Right kidney (tissue), 1 donor: ENCODE results near the gene MTMR10.

ENCODE experiments used
- DNase-seq: peaks from one replicate; pipeline ENCODE4 v3.0.0-alpha.2; 2016

The MTMR10 gene

DNA sequence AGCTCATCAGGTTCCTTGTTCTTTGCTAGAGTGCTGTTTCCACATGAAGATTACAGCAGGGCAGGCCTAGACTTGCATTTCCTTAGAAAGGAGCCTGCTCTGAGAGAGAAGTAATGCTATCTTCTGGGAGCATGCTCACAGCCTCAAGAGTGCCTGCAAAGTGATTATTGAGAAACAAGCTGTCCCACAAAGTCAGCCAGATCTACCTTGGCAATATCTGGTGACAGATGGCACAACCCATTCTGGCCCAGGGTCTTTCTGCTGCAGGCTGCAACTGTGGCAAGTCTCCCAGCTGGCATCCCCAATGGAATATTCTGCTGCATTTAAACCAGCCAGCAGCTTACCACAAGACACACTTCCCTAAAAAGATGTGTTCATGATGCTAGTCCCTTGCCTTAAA is 29.3 kb downstream of the MTMR10 start:
- no peak for DNase-seq

DNA sequence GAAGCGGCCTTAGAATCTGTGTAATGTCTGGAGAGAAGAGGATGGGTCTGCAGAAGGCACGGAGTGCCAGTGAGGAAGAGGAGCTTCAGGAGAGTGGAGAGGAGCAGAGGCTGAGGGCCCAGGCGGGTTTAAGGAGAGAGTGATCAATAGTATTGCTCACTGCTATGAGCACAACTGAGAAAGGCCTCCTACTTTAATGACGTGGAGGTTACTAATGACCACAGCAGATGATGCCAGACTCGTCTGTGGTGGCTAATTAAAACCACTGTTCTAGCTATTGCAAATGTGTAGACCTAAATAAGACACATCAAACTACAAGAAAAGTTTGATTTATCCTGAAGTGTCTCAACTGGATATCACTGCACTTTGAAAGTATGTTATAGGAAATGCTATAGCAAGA is 33.2 kb downstream of the MTMR10 start:
- no peak for DNase-seq

DNA sequence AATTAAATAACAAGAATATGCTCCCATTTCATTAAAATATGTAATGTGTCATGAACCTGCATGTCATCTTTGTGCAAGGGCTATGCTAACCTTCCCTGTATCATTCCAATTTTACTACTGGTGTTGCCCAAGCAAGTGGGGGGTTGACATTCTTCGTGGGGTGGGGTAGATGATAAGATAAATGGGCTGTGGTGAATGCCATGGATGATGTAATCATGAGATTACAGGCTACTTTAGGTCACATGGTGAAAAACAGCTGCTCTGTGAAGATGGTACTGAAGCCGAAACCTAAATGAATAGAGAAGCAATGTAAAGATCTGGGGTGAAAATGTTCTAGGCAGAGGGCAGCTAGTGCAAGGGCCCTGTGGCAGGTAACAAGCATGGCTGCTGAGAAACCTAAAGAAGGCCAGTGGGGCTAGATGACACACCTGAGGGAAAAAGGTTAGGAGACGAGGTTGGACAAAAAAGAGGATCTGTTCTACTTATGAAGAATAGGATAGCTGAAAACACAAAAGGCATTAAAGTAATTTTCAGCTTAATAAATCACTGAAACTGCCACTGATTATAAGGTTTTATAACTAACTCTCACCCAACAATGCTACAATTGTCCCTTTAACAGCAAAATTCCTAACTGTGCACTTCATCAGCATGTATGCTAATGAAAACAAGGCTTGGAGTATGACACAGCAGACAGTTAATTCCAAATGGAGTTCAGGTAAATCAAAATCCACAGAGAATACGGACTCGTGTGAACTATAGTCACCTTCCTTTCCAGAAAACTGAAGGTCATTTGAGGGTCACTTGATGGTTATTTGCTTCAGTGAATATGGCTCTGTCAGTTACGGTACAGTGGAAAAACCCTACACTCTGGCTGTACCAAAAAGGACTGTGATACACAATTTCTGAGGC is 35.0 kb downstream of the MTMR10 start:
- DNase-seq, result no peak

DNA sequence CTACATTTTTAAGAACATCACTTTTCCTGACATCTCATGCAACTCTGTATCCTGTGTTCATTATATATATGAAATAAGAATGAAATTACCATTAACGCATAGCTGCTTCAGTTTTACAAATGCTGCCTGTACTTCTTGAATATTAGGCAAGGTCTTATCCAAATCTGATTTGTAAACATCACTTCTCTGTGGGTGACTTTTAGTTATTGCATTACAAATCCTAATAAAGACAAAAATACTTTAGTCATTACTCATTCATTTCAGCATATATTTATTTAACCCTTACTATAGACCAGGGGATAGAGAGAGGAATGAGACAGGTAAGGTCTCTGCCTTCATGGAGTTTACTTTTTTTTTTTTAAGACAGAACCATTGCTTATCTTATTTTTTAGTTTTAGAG is 36.8 kb downstream of the MTMR10 start:
- no peak for DNase-seq

DNA sequence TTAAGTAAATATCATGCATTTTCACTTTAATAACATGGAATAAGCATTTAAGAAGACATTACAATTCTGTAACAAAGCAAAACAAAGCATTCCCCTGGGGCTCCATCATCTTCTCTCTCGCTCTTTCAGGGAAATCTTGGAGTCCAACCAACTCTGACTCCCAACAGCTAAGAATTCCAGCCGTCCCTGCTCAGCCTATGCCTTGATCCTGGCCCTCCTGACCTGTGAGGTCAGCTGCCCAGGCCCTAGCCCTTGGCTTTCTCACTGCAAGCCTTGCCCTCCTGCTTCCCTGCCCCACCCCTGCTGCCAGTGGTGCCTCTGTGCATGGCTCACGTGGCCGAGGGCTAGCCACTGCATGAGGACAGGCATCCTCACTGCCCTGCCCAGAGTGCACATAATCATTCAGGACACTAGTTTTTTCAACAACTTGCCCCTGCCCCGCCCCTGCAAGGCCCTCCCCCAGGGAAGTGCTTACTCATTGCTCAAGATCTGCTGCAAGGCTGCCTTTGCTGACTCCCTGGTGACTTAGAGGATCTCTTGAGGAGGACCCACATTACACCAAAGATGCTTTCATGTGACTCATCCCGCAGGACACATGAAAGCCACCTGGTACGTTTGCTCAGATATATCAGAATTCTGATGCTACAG is 37.6 kb downstream of the MTMR10 start:
- no peak for DNase-seq

DNA sequence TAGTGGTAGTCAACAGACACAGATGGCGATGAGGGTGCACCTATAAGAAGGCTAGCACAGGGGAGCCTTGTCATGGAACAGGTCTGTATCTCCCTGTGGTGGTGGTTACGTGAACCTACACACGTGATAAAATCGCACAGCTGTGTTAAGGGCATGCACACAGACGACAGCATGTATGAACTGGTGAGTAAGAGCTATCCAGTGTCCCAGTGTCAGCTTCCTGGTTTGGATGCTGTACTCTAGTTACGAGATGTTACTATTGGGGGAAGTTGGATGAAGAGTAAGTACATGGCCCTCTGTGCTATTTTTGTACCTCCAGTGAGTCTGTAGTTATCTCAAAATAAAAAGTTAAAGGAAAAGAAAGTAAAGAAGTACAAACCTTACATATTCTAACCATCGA is 38.2 kb downstream of the MTMR10 start:
- DNase-seq, result no peak

DNA sequence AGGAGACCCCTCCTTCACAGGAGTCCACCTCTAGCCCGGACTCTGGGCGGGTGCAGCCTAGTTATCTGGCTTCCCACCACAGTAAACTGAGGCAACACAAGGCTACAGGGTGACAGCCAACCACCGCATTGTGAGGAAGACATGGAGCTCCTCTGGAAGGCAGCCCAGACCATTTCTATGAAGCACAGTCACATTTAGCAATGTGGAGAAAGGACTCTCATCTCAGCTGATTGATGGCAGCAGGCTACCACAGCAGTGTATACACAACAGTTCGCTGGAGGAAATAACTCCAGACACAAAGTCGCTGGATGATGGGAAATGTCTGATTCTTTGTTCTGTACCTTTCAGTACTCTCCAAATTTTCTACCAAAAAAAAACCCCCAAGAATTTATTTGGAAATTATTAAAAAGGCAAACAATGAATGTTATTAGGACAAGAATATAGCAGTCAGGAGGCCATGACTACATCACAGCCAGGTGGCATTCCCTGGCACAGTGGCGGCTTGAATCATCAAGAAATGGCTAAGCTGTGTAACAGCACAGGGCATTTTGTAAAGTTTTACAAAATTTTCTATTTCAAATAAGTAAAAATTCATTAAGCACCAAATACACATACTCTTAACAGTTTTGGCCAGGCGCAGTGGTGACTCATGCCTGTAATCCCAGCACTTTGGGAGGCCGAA is 47.6 kb downstream of the MTMR10 start:
- DNase-seq, result no peak

DNA sequence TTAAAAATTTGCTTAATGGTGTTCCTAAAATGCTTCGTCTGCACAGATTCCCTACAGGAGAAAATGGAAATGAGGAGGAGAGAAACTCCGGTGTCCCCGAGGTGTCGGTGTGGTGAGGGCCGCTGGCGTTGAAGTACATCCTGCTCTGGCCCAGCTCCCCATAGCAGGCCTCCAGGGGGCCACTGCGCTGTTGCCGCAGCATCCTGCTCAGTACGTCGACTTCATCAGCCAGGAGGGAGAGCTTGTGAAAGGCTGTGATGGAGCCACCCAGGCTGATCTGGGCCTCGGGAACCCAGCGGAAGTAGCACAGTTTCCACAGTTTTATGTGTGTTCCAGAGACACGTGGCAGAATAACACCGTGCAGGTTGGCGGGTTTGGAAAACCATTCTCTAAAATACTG is 49.9 kb downstream of the MTMR10 start:
- no peak for DNase-seq

DNA sequence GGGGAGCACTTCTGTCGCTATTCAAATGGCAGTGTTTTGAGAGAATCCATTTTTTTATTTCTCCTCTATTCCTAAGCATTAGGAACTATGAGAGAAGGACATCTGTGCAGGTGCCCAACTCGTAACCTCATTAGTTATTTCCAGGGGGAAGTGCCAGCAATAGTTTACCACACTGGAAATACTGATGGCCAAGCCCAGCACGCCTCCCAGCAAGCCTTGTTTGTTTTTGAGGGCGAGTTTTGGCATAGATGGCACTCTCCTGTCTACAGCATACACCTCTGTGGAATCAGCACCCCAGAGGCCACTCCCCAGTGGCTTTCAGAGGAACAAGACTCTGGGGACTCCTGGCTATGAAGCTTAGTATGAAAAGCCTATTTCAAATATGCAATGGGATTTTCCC is 51.1 kb downstream of the MTMR10 start:
- DNase-seq, result no peak

DNA sequence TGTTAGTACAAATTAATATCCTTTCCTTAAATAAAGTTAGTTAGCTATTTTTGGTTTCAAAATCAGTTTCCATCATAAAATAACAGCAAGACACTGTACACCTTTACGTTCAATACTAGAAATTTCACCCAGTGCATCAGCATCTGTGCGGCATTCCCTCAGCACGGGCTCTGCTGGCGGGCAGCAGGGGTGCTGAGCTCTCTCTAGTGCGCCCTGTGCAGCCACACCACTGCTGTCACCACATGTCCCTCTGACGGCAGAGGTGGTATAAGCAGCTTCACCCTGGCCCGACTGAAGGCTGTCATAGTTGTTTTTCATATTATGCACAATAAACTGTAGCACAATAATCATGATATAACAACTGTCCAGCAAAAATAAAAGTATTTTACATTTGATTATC is 52.3 kb downstream of the MTMR10 start:
- no peak for DNase-seq

DNA sequence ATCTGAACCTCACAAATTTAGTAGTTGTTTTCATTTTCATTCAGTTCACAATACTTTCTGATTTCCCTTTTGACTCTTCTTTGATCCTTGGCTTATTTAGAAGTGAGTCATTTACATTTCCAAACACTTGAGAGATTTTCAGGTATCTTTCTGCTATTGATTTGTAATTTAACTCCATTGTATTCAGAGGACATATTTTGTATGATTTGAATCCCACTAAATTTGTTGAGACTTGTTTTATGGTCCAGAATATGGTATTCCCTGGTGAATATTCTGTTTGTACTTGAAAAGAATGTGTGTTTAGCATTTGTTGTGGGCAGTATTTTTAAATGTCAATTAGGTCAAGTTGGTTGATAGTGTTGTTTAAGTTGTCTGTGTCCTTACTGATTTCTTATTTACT is 58.1 kb downstream of the MTMR10 start:
- DNase-seq, result no peak

DNA sequence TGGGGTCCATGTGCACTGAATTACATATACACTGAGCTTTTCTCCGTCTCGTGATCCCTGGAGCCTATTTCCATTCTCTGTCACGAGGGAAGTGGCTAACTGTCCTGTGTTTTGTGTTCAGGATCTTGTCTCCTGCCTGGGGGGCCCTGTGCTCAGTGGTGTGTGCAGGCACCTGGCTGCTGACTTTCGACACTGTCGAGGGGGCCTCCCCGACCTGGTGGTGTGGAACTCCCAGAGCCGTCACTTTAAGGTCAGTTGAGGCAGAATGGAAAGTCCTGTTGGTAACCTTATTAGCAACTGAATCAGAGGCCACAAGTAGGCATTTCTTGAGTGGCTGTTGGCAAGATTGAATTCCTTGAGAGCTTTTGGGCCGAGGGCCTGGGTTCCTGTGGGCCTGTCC is 61.0 kb downstream of the MTMR10 start:
- DNase-seq, result no peak

DNA sequence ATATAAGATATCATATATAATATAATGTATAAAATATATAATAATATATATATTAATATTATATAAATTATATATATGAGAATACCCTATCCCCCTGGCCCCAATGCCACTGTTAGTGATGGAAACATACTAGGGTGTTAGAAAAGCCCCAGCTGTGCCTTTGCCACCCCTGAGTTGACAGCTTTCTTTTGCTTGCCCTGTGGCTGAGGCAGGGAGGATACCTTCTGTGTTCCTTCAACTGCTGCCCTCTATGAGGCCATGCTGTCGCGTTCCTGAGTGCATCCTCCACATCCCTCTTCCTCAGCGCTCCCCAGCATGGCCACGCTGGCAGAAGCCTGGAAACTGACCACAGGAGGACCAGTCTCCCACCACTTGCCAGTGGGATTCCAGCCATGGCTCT is 61.4 kb downstream of the MTMR10 start:
- no peak for DNase-seq

DNA sequence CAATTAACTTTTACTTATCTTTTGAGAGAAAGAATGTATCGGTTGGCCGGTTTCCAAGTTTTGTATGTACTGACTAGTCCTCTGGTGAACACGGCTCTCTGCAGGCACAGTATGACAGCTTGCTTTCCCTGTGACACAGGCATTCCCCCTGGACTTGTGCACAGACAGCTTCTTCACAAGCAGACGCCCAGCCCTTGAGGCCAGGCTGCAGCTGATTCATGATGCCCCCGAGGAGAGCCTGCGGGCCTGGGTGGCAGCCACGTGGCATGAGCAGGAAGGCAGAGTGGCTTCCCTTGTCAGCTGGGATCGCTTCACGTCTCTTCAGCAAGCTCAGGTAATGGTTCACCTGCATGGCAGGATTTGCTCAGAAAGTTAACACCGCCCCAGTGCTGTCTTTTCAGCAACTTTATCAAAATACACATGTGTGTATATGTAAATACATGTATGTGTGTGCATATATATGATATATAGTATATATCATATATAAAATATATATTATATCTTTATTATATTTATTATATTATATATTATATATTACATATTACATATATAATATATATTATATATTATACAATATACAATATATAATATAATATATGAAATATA is 62.3 kb downstream of the MTMR10 start:
- no peak for DNase-seq

DNA sequence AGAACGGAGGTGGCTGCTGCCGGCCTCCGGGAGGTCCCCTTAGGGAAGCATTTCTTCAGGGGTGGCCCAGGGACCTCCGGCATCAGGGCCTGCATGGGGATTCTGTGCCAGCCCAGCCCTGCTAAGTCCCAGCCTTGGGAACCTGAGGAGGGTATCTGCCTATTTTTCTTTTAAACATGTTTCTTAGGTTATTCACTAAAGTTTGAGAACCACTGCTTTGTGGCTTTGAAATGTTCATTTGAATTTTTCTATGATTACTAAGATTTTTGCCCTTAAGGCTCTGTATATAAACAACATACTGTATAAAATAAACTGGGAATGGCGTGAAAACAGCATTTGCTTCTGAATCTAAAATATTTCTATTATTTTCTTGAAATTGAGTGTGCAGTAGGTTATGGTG is 63.4 kb downstream of the MTMR10 start:
- no peak for DNase-seq

DNA sequence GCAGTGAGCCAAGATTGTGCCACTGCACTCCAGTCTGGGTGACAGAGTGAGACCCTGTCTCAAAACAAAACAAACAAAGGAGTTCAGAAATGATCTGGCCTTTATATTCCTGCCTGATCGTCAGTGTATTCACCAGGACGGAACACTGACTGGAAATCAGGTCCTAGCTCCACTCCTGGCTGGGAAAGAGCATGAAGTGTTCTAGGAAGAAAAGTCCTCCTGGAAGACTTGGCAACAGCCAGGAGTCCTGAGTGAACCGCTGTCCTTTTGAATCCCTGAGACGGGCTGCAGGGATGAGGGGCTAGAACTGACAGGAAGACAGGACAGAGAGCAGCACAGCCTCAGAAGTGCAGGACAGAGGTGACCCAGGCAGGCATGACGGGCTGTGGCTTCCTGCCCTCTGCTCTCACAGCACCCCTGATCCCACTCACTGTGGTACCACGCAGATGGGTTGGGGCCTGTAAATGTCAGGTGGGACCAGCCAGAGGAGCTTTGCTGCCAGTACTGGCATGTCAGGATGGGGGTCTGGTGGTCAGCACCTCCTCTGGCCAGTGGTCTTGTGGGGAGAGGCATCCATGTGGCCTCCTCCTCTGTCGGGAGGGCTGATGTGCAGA is 64.2 kb downstream of the MTMR10 start:
- no peak for DNase-seq

DNA sequence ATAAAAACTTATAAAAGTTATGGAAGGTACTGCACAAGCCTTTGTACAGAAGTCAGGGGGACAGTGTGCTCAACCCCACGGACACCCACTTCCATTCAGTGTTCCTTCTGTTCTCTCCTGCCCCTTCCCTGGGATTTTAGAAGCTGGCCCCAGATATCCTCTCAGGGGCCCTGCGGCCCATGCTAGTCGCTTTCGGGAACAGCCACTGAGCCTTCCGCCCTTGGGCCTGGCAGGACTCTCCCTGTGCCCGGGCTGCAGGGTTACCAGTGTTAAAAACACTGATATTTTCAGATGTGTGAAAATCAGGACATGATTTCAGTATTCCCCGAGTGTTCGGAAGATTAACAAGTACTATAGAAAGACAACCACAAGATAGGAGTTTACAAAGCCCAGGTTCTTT is 65.3 kb downstream of the MTMR10 start:
- DNase-seq, result no peak

DNA sequence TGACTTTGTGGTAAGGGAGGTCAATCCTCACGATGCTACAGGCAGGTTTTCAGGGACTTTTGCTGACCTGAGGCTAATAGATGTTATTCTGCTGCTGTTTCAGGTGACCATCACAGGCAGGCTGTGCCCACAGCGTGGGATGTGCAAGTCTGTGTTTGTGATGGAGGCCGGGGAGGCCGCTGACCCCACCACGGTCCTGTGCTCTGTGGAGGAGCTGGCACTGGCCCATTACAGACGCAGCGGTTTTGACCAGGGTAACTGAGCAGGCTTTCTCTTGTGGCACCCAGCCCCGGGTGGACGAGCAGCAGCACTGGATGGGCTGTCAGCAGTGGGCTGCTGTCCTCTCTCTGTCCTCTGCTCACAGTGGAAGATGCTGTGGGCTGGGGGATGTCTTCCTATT is 65.7 kb downstream of the MTMR10 start:
- DNase-seq, result no peak

DNA sequence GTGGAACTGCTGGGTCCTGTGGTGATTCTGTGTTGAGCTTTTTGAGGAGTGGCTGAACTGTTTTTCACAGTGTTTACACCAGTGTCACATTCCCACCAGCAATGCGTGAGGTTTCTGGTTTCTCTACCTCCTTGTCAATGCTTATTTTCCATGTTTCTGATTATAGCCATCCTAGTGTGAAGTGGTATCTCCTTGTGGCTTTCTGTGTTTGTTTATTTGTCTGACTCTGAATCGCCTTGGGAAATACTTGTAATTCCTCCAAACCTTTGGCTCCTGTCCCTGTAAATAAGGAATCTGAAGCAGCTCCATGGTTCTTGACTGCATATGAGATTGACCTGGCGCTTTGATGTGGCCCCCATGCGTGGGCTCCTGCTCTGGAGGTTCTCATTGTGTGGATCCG is 67.1 kb downstream of the MTMR10 start:
- DNase-seq, result no peak

DNA sequence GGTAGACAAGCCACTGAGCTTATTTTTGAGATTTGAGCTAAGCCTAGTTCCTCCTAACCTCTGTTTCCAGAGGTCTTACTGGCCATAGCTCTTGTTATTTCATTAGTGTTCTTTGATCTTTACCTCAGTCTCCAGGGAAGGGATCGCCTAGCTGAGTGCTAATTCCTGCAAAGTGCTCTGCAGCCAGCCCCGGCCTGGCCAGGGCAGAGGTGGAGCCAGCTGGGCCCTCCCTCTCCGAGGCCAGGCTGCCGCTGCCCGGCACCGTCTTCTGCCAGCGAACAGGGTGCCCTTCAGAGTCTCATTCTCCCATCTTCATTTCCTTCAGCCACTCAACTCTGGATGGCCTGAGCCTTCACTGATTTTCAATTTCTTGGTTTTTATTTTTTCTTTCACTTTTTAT is 68.0 kb downstream of the MTMR10 start:
- peak; percentile 26 for DNase-seq

DNA sequence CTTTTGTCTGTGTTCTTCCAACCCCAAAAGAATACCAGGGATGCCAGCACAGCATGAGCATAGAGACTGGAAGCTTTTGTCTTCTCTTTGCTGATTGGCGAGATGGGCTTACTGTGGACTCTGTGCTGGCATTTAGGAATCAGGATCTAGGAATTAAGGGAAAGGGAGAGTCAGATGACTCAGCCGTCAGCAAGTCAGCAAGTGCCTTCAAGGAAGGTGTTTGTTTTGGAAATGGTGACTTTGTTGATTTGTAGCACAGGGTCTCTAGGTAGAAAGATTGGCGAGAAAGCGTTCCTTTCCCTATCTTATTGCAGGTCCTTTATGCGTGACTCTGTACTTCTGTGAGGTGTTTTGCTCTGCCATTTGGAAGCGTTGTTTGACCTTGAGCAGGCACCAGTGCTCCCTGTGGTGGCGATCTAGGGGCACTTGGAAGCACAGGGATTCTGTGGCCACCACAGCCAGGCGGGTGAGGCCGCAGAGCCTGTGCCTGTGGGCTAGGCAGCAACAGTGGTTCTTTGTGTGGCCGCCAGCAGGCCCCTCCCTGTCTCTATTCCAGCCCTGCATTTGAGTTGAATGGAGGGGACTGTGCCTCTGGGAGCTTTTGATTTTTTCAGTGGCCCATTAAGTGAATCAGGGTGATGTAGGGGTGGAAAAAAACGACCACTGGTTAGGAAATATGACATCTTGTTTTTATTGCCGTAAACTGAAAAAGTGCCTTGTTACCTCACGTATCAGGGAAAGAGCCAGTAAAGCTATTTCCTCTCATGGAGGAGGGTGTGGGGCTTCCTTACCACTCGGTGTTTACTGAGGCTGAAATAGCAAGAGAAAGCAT is 68.7 kb downstream of the MTMR10 start:
- DNase-seq, result peak; percentile 41
